Ascending aorta (tissue), 2 donors: Measurements from ENCODE around the gene MCM10. TPM values are rescaled to one million over a fixed set of nuclear protein-coding genes. Genes with fewer than 3 reads are reported as not detected.
"Not testable (repeated sequence)": the region's sequence is repeated elsewhere in the genome, so short reads cannot be mapped to it uniquely, and the experiment has no call there.

ENCODE experiments used
- DNase-seq, 2 donors: peaks; one replicate each; pipeline ENCODE4 v3.0.0-alpha.2; 2019; ENCODE audit warnings: low spot score in 2 of 2
- H3K27ac ChIP-seq, 2 donors: fragments of 200-600 bp; sonication (generic); one replicate each; pipeline ENCODE4 v1.5.1; 2016 to 2017; ENCODE audit warnings: mild to moderate bottlenecking in 1 of 2
- H3K27me3 ChIP-seq: fragments of 200-600 bp; sonication (generic); one replicate; pipeline ENCODE4 v1.5.1; 2017
- H3K36me3 ChIP-seq, 2 donors: fragments of 200-600 bp; sonication (generic); one replicate each; pipeline ENCODE4 v1.5.1; 2016
- H3K4me1 ChIP-seq, 2 donors: fragments of 200-600 bp; sonication (generic); one replicate each; pipeline ENCODE4 v1.5.1; 2016 to 2017; ENCODE audit warnings: mild to moderate bottlenecking in 1 of 2
- H3K4me3 ChIP-seq, 2 donors: fragments of 200-600 bp; sonication (generic); one replicate each; pipeline ENCODE4 v1.5.1; 2016 to 2017; ENCODE audit warnings: mild to moderate bottlenecking in 1 of 2
- H3K9me3 ChIP-seq, 2 donors: fragments of 200-600 bp; sonication (generic); one replicate each; pipeline ENCODE4 v1.5.1; 2016
- CTCF ChIP-seq, 3 experiments: fragments of 200-600 bp in 2 of 3; fragments of 450-650 bp in 1 of 3; sonication (generic) in 2 of 3; IDR thresholded peaks; one replicate each; pipeline ENCODE4 v1.5.1; 2016 to 2019; ENCODE audit warnings: antibody characterized with exemption in 3 of 3, mild to moderate bottlenecking in 1 of 3, moderate library complexity in 1 of 3
- intact Hi-C: fragments of 100-400 bp; cut with DNase I; formaldehyde crosslinking; loops from one replicate; pipeline ENCODE4 v1.15.1; 2023
- total RNA-seq: library from RNA; depleted of rRNA; stranded (reverse); fragments of >200 nt; gene quantifications from one replicate; pipeline ENCODE4 v1.1.0, GENCODE V29; 2016

MCM10 gene
- total RNA-seq, 1 donor from 2014 or later: 0.11 TPM

- peak in 1 of 2 donors; percentile 15 for DNase-seq
- no peaks in the 10 kb centered on the region for H3K36me3 ChIP-seq
- no peaks in the 10 kb centered on the region for H3K27me3 ChIP-seq
- no peak for TF ChIP-seq CTCF (IDR thresholded peaks at IDR 0.05)
- no peak overlapping the region for H3K27ac ChIP-seq
- no peak overlapping the region for H3K4me3 ChIP-seq
- no peaks in the 10 kb centered on the region for H3K4me1 ChIP-seq
- intact Hi-C loops: no loop called here
- H3K9me3 ChIP-seq: no peaks in the 10 kb centered on the region
These were observed 75.3 kb downstream of the MCM10 start for GRCh38 chr10:13236638-13237037.

GRCh38 chr10:13238271-13239077, 77.1 kb downstream of the MCM10 start:
- peak in 1 of 2 donors; percentile 50 for DNase-seq
- Histone ChIP-seq H3K4me1 (no peaks in the 10 kb centered on the region), H3K9me3 (no peaks in the 10 kb centered on the region), H3K27me3 (no peaks in the 10 kb centered on the region), H3K27ac (no peak overlapping the region), H3K36me3 (no peaks in the 10 kb centered on the region), H3K4me3 (no peak overlapping the region)
- TF ChIP-seq CTCF (IDR thresholded peaks at IDR 0.05): no peak
- intact Hi-C loops: no loop called here

GRCh38 chr10:13239923-13240322, 78.6 kb downstream of the MCM10 start:
- Histone ChIP-seq H3K9me3 (no peaks in the 10 kb centered on the region), H3K4me1 (no peaks in the 10 kb centered on the region), H3K36me3 (no peaks in the 10 kb centered on the region), H3K27me3 (no peaks in the 10 kb centered on the region), H3K27ac (no peak overlapping the region), H3K4me3 (no peak overlapping the region)
- TF ChIP-seq CTCF (IDR thresholded peaks at IDR 0.05): no peak
- intact Hi-C loops: no loop called here
- DNase-seq: peak in 1 of 2 donors; percentile 12

- no peaks in the 10 kb centered on the region for H3K4me1 ChIP-seq
- no peak for DNase-seq
- no peak for TF ChIP-seq CTCF (IDR thresholded peaks at IDR 0.05)
- no peaks in the 10 kb centered on the region for H3K27me3 ChIP-seq
- no peak overlapping the region for H3K27ac ChIP-seq
- H3K4me3 ChIP-seq: no peak overlapping the region
- intact Hi-C loops: no loop called here
- H3K36me3 ChIP-seq: no peaks in the 10 kb centered on the region
- H3K9me3 ChIP-seq: no peaks in the 10 kb centered on the region
These were observed 80.3 kb downstream of the MCM10 start for GRCh38 chr10:13241613-13242012.

- not testable (repeated sequence) for H3K4me1 ChIP-seq
These were observed 80.9 kb downstream of the MCM10 start for GRCh38 chr10:13242260-13242659.

GRCh38 chr10:13247246-13247645, 85.9 kb downstream of the MCM10 start:
- Histone ChIP-seq H3K4me1 (no peaks in the 10 kb centered on the region), H3K27ac (no peak overlapping the region), H3K4me3 (no peak overlapping the region), H3K36me3 (no peaks in the 10 kb centered on the region), H3K27me3 (no peaks in the 10 kb centered on the region), H3K9me3 (no peaks in the 10 kb centered on the region)
- no peak for TF ChIP-seq CTCF (IDR thresholded peaks at IDR 0.05)
- no peak for DNase-seq
- intact Hi-C loops: no loop called here

More at GRCh38 chr10:13242260-13242659, 80.9 kb downstream of the MCM10 start:
- H3K27me3 ChIP-seq, H3K27ac ChIP-seq, H3K36me3 ChIP-seq, H3K9me3 ChIP-seq, intact Hi-C loops, DNase-seq, H3K4me3 ChIP-seq: not testable (repeated sequence)
